HG03159 (cell line): ENCODE measurements around the gene HYCC1.

ENCODE experiments used
- ATAC-seq: cut with Tn5 transposase; IDR thresholded peaks from one replicate; pipeline ENCODE4 v1.9.1; 2021; ENCODE audit warnings: mild to moderate bottlenecking, moderate library complexity; ENCODE audit not compliant: unreplicated experiment

HYCC1 gene

GRCh38 chr7:23017309-23017708, 3.4 kb upstream of the HYCC1 start:
- no peak for ATAC-seq

GRCh38 chr7:23016345-23017253, 2.7 kb upstream of the HYCC1 start:
- ATAC-seq: no peak

GRCh38 chr7:23014681-23015080, 751 bp upstream of the HYCC1 start:
- ATAC-seq: no peak

GRCh38 chr7:23012908-23013714, 819 bp downstream of the HYCC1 start:
- peak; percentile 11 for ATAC-seq

DNA sequence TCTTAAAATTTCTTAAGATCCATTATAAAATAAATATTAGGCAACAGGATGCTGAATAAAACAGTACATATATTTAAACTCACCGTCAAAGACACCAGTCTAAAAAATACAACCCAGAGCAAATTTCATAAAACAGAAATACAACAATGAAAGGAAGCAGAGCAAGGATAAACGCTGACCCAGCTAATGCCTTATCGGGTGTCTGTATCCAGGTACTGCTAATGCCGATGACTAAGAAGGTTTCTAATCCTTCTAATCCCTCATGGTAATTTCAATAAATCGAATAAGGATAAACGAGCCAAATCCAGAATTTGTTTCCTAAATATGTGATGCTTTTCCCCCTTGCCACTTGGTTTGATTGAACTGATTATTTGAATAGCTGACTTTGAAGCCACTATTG, 1.7 kb downstream of the HYCC1 start:
- ATAC-seq: no peak

GRCh38 chr7:23011222-23011924, 2.6 kb downstream of the HYCC1 start:
- ATAC-seq: no peak

DNA sequence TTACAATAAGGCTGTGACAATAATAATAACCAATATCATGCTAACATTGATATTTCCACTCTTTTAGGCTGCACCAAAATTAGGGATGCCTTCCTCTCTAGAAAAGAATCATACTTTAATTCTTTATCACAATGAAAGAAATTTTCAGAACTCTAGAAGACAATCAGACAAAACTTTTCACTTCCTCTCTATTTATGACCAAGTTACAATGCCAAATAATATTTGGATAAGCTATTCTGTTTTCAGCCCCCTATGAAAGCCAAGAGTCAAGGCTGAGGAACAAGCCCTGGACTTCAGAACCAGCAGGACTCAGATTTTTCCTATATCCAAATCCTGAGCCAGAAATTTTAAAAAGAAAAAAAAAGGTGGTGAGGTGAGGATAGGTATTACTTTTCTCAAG, 4.6 kb downstream of the HYCC1 start:
- ATAC-seq: no peak

GRCh38 chr7:23004247-23004520, 9.7 kb downstream of the HYCC1 start:
- no peak for ATAC-seq

- ATAC-seq: no peak
These were observed 10.3 kb downstream of the HYCC1 start for GRCh38 chr7:23003505-23004246.

DNA sequence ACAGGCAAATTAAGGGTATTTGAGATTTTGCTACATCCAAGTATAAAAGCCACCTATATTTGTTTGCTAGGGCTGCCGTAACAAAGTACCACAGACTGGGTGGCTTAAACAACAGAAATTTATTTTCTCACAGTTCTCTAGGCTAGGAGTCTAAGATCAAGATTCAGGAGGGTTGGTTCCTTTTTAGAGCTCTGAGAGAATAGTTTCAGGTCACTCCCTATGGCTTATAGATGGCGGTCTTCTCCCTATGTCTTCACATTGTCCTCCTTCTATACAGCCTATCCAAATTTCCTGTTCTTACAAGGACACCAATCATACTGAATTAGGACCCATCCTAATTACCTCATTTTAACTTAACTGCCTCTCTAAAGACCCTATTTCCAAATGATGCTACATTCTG, 11.2 kb downstream of the HYCC1 start:
- ATAC-seq: no peak

DNA sequence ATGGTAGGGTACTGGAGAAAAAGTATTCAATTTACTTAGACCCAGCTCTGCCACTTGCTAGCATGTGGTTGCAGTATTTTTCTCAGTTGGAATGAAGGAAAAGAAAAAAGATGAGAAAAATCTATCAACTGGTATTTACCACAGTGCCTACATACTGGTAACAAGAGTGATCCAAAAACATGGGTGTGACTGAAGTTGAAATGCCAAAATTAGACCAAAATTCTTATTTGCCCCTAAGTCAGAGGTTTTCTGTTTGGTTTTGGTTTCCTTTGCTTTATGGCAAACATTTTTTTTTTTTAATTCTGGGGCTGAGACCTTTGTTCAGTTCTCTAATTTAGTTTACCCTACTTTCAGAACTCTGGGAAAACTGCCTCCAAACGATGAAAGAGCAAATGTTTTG, 12.3 kb downstream of the HYCC1 start:
- no peak for ATAC-seq

- ATAC-seq: no peak
These were observed 13.2 kb downstream of the HYCC1 start for GRCh38 chr7:23000597-23001360.

- no peak for ATAC-seq
These were observed 15.4 kb downstream of the HYCC1 start for GRCh38 chr7:22998519-22998896.

- no peak for ATAC-seq
These were observed 15.9 kb downstream of the HYCC1 start for GRCh38 chr7:22997871-22998518.

DNA sequence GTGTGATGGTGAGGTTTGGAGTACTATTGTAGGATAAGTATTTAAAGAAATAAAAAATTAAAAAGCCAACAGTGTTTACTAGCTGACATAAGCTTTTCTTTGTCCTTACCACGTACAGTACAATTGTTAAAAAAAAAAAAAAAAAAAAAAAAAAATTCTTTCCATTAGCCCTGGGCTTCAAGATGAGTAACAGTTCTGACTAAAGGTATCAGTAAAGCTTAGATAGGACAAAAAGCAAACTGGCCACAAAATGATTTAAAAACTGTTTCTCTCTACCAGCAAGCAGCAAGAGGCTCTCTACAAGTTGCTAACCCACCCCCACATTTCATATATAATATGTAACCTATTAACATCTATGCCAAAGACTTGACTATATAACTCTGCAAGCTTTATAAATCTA, 17.5 kb downstream of the HYCC1 start:
- ATAC-seq: no peak

- ATAC-seq: no peak
These were observed 18.9 kb downstream of the HYCC1 start for GRCh38 chr7:22995011-22995410.

- peak; percentile 74 for ATAC-seq
These were observed 20.8 kb downstream of the HYCC1 start for GRCh38 chr7:22992874-22993840.

DNA sequence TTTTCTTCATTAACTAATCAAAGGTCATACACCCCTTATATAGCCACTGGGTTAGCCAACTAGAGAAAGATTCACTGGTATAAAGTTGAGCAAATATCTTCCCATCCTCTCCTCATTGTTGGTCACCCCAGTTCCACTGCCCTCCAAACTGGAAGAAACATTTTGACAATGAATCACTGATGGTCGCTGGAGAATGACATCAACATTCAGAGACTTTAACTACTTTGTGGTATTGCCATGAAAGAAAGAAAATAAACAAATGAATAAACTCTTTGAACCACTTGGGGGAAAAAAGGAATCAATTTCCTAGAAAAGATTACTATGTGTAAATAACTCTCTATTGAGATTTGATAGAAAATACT, 23.4 kb downstream of the HYCC1 start:
- no peak for ATAC-seq
